Measurements from ENCODE around the gene MARF1.
"Not testable (repeated sequence)": the region's sequence is repeated elsewhere in the genome, so short reads cannot be mapped to it uniquely, and the experiment has no call there.

Gene MARF1

DNA sequence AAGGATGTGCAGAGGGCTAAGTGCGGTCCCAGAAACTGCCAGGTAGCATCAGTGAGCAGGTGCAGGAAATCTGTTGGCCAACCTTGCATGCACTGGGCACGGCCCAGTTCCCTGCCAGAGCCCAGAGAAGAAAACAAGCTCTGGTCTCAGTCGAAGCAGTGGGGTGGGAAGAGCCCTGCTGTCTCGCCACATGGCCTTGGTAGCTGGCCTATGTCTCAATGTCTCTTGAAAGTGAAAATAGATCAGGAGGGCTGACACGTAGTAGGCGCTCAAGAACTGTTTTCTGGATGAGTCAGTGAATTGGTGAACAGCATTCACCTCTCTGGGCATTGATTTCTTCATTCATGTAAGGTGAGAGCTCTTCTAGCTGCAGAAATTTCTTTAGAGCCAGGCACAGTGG, 90.4 kb downstream of the MARF1 start:
- Histone ChIP-seq H3K27ac (ENCODE audit: low read depth, low read length) (no peak overlapping the region), H3K14ac (ENCODE audit: low read length) (no peak overlapping the region), H4K12ac (ENCODE audit: low read depth, low read length) (no peak overlapping the region), H3K18ac (ENCODE audit: low read length) (no peak overlapping the region), H3K4me1 (ENCODE audit: control insufficient read depth in 1 of 2, insufficient read depth in 2 of 2, low read length in 2 of 2) (no peaks in the 10 kb centered on the region), H3K4ac (ENCODE audit: low read depth, low read length) (no peak overlapping the region), H3K9ac (ENCODE audit: low read length) (no peak overlapping the region), H4K8ac (ENCODE audit: low read depth, low read length) (no peak overlapping the region), H3K9me3 (ENCODE audit: insufficient read depth, low read depth, low read length) (no peaks in the 10 kb centered on the region), H2AFZ (ENCODE audit: insufficient read depth, low read length, poor library complexity) (no peak overlapping the region), H3K36me3 (ENCODE audit: control insufficient read depth in 1 of 2, insufficient read depth in 2 of 2, low read length in 2 of 2) (no peaks in the 10 kb centered on the region), H2BK120ac (ENCODE audit: insufficient read depth, low read length, poor library complexity) (no peak overlapping the region), H3K4me2 (ENCODE audit: low read length) (no peak overlapping the region), H2AK5ac (ENCODE audit: low read length) (no peak overlapping the region), H4K91ac (ENCODE audit: low read depth, low read length) (no peak overlapping the region), H3K79me2 (ENCODE audit: control insufficient read depth, insufficient read depth, low read length, poor library complexity) (no peaks in the 10 kb centered on the region), H2BK5ac (ENCODE audit: low read depth, low read length, poor library complexity) (no peak overlapping the region), H2BK12ac (ENCODE audit: low read length) (no peak overlapping the region), H3K4me3 (ENCODE audit: low read depth, low read length) (no peak overlapping the region), H3K23ac (ENCODE audit: low read length) (no peak overlapping the region), H3K27me3 (ENCODE audit: insufficient read depth, low read length) (no peaks in the 10 kb centered on the region), H3K79me1 (ENCODE audit: low read length) (no peaks in the 10 kb centered on the region)
- WGBS (ENCODE audit: extremely low coverage, insufficient coverage, insufficient read length) = no CpG with 5 or more reads among the region's 6 CpGs
- DNase-seq = no peak

DNA sequence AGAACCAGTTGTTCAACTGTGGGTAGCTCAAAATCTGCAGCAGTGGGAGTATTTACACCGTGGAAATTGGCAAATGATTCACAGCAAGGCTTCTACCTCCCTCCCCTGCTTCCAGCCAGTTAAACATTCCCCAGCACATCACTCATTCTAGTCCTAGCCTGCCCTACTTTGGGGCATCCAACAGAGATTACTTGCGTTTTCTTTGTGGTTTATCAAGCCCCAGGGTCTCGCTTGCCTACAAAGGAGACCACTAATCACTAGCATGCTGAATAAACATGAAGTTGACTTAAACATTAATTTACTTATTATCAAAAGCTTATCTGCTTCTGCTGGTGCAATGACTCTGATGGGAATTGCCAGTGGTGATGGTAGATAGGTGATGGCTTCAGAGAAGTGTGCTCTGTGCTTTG, 94.5 kb downstream of the MARF1 start:
- DNase-seq = no peak
- H2BK12ac ChIP-seq (ENCODE audit: low read length) = no peak overlapping the region
- H3K4me2 ChIP-seq (ENCODE audit: low read length) = no peak overlapping the region
- no peak overlapping the region for H4K8ac ChIP-seq (ENCODE audit: low read depth, low read length)
- no peak overlapping the region for H3K4me3 ChIP-seq (ENCODE audit: low read depth, low read length)
- H3K4ac ChIP-seq (ENCODE audit: low read depth, low read length) = no peak overlapping the region
- no peaks in the 10 kb centered on the region for H3K36me3 ChIP-seq (ENCODE audit: control insufficient read depth in 1 of 2, insufficient read depth in 2 of 2, low read length in 2 of 2)
- no peak overlapping the region for H4K12ac ChIP-seq (ENCODE audit: low read depth, low read length)
- H3K79me2 ChIP-seq (ENCODE audit: control insufficient read depth, insufficient read depth, low read length, poor library complexity) = no peaks in the 10 kb centered on the region
- no peak overlapping the region for H3K27ac ChIP-seq (ENCODE audit: low read depth, low read length)
- no peak overlapping the region for H3K23ac ChIP-seq (ENCODE audit: low read length)
- H2AFZ ChIP-seq (ENCODE audit: insufficient read depth, low read length, poor library complexity) = no peak overlapping the region
- no peak overlapping the region for H3K9ac ChIP-seq (ENCODE audit: low read length)
- H2AK5ac ChIP-seq (ENCODE audit: low read length) = no peak overlapping the region
- no peaks in the 10 kb centered on the region for H3K27me3 ChIP-seq (ENCODE audit: insufficient read depth, low read length)
- H3K4me1 ChIP-seq (ENCODE audit: control insufficient read depth in 1 of 2, insufficient read depth in 2 of 2, low read length in 2 of 2) = no peaks in the 10 kb centered on the region
- WGBS (ENCODE audit: extremely low coverage, insufficient coverage, insufficient read length) = no CpG with 5 or more reads among the region's 3 CpGs
- no peak overlapping the region for H4K91ac ChIP-seq (ENCODE audit: low read depth, low read length)
- H3K18ac ChIP-seq (ENCODE audit: low read length) = no peak overlapping the region
- peaks cover under 1% of the 10 kb centered on the region for H3K9me3 ChIP-seq (ENCODE audit: insufficient read depth, low read depth, low read length)
- no peak overlapping the region for H2BK5ac ChIP-seq (ENCODE audit: low read depth, low read length, poor library complexity)
- H2BK120ac ChIP-seq (ENCODE audit: insufficient read depth, low read length, poor library complexity) = no peak overlapping the region
- no peak overlapping the region for H3K14ac ChIP-seq (ENCODE audit: low read length)
- H3K79me1 ChIP-seq (ENCODE audit: low read length) = no peaks in the 10 kb centered on the region

DNA sequence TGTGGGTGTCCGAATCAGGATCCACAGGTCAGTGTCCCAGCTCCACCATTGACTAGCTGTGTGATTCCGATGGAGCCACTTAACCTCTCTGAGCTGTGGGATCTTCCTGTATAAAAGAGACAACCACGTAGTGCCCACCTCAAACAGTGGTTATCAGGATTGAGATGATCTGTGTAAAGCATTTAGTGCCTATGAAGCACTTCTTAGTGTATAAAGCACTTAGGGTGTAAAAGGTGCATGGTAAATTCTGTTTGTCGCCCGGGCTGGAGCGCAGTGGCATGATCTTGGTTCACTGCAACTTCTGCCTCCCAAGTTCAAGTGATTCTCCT, 95.2 kb downstream of the MARF1 start:
- Histone ChIP-seq H3K4ac (ENCODE audit: low read depth, low read length) (no peak overlapping the region), H3K4me3 (ENCODE audit: low read depth, low read length) (no peak overlapping the region), H3K23ac (ENCODE audit: low read length) (no peak overlapping the region), H4K12ac (ENCODE audit: low read depth, low read length) (no peak overlapping the region), H2BK5ac (ENCODE audit: low read depth, low read length, poor library complexity) (no peak overlapping the region), H3K27me3 (ENCODE audit: insufficient read depth, low read length) (no peaks in the 10 kb centered on the region), H2BK12ac (ENCODE audit: low read length) (no peak overlapping the region), H2AFZ (ENCODE audit: insufficient read depth, low read length, poor library complexity) (no peak overlapping the region), H3K79me2 (ENCODE audit: control insufficient read depth, insufficient read depth, low read length, poor library complexity) (no peaks in the 10 kb centered on the region), H2BK120ac (ENCODE audit: insufficient read depth, low read length, poor library complexity) (no peak overlapping the region), H4K91ac (ENCODE audit: low read depth, low read length) (no peak overlapping the region), H3K14ac (ENCODE audit: low read length) (no peak overlapping the region), H3K9ac (ENCODE audit: low read length) (no peak overlapping the region), H3K4me1 (ENCODE audit: control insufficient read depth in 1 of 2, insufficient read depth in 2 of 2, low read length in 2 of 2) (no peaks in the 10 kb centered on the region), H2AK5ac (ENCODE audit: low read length) (no peak overlapping the region), H4K8ac (ENCODE audit: low read depth, low read length) (no peak overlapping the region), H3K4me2 (ENCODE audit: low read length) (no peak overlapping the region), H3K79me1 (ENCODE audit: low read length) (no peaks in the 10 kb centered on the region), H3K27ac (ENCODE audit: low read depth, low read length) (no peak overlapping the region), H3K36me3 (ENCODE audit: control insufficient read depth in 1 of 2, insufficient read depth in 2 of 2, low read length in 2 of 2) (no peaks in the 10 kb centered on the region), H3K9me3 (ENCODE audit: insufficient read depth, low read depth, low read length) (peaks cover 7% of the 10 kb centered on the region), H3K18ac (ENCODE audit: low read length) (no peak overlapping the region)
- WGBS (ENCODE audit: extremely low coverage, insufficient coverage, insufficient read length) = no CpG with 5 or more reads among the region's 6 CpGs
- no peak for DNase-seq

DNA sequence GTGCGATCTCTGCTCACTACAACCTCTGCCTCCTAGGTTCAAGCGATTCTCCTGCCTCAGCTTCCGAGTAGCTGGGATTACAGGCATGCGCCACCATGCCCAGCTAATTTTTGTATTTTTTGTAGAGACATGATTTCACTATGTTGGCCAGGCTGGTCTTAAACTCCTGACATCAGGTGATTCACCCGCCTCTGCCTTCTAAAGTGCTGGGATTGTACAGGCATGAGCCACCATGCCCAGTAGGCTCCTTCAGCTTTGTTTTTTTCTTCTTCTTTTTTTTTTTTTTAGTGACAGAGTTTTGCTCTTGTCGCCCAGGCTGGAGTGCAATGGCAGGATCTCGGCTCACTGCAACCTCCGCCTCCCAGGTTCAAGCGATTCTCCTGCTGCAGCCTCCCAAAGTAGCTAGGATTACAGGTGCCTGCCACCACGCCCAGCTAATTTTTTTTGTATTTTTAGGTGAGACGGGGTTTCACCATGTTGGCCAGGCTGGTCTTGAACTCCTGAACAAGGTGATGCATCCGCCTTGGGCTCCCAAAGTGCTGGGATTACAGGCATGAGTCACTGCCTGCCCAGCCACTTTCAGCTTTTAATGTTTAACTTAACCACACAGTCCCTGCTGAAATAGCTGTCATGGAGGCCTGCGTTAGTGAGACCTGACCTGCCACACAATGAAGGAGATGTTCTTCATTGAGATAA, 95.7 kb downstream of the MARF1 start:
- H4K8ac ChIP-seq (ENCODE audit: low read depth, low read length); H3K79me2 ChIP-seq (ENCODE audit: control insufficient read depth, insufficient read depth, low read length, poor library complexity); H3K36me3 ChIP-seq (ENCODE audit: control insufficient read depth in 1 of 2, insufficient read depth in 2 of 2, low read length in 2 of 2); H3K4ac ChIP-seq (ENCODE audit: low read depth, low read length); H3K14ac ChIP-seq (ENCODE audit: low read length); H4K91ac ChIP-seq (ENCODE audit: low read depth, low read length); H4K12ac ChIP-seq (ENCODE audit: low read depth, low read length); H3K79me1 ChIP-seq (ENCODE audit: low read length); H2AFZ ChIP-seq (ENCODE audit: insufficient read depth, low read length, poor library complexity); H2BK120ac ChIP-seq (ENCODE audit: insufficient read depth, low read length, poor library complexity); H3K4me1 ChIP-seq (ENCODE audit: control insufficient read depth in 1 of 2, insufficient read depth in 2 of 2, low read length in 2 of 2); H2BK5ac ChIP-seq (ENCODE audit: low read depth, low read length, poor library complexity); H3K27me3 ChIP-seq (ENCODE audit: insufficient read depth, low read length); DNase-seq; H3K4me3 ChIP-seq (ENCODE audit: low read depth, low read length); H3K18ac ChIP-seq (ENCODE audit: low read length); H3K27ac ChIP-seq (ENCODE audit: low read depth, low read length); H3K9me3 ChIP-seq (ENCODE audit: insufficient read depth, low read depth, low read length); H2BK12ac ChIP-seq (ENCODE audit: low read length); H3K9ac ChIP-seq (ENCODE audit: low read length); H2AK5ac ChIP-seq (ENCODE audit: low read length); H3K4me2 ChIP-seq (ENCODE audit: low read length); H3K23ac ChIP-seq (ENCODE audit: low read length): not testable (repeated sequence)
- no CpG with 5 or more reads among the region's 13 CpGs for WGBS (ENCODE audit: extremely low coverage, insufficient coverage, insufficient read length)

Data from trophoblast cell (in vitro differentiated cells and primary cell).